Body of pancreas (tissue), 4 donors: ENCODE results near the gene PLOD1.

Experiments used
- POLR2A ChIP-seq, 3 donors: fragments of 450-650 bp; IDR thresholded peaks; one replicate each; pipeline ENCODE4 v1.6.1; 2016; ENCODE audit warnings: antibody characterized with exemption in 3 of 3, mild to moderate bottlenecking in 2 of 3
- TF ChIP-seq, protein P1 (sequence below), 7 experiments: fragments of 450-650 bp in 4 of 7; fragments of 200-600 bp in 3 of 7; sonication (generic) in 3 of 7; IDR thresholded peaks; one replicate each; pipeline ENCODE4 v1.5.1; 2016 to 2019; ENCODE audit warnings: antibody characterized with exemption in 7 of 7

DNA sequence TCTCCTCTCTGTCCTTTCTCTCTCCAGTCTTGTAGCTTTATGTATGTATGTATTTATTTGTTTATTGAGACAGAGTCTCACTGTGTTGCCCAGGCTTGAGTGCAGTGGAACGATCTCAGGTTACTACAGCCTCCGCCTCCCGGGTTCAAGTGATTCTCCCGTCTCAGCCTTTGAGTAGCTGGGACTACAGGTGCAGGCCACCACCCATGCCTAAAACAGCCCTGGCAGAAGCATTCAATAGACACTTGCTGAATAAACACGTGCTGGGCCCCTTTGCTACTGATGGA is 10.7 kb upstream of the PLOD1 start:
- TF ChIP-seq, protein P1, sequence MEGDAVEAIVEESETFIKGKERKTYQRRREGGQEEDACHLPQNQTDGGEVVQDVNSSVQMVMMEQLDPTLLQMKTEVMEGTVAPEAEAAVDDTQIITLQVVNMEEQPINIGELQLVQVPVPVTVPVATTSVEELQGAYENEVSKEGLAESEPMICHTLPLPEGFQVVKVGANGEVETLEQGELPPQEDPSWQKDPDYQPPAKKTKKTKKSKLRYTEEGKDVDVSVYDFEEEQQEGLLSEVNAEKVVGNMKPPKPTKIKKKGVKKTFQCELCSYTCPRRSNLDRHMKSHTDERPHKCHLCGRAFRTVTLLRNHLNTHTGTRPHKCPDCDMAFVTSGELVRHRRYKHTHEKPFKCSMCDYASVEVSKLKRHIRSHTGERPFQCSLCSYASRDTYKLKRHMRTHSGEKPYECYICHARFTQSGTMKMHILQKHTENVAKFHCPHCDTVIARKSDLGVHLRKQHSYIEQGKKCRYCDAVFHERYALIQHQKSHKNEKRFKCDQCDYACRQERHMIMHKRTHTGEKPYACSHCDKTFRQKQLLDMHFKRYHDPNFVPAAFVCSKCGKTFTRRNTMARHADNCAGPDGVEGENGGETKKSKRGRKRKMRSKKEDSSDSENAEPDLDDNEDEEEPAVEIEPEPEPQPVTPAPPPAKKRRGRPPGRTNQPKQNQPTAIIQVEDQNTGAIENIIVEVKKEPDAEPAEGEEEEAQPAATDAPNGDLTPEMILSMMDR (IDR thresholded peaks at IDR 0.05), result no peak
- TF ChIP-seq POLR2A (IDR thresholded peaks at IDR 0.05), result no peak
